Chondrocyte (in vitro differentiated cells): ENCODE data around the gene PAX5. TPM values are rescaled to one million over a fixed set of nuclear protein-coding genes. Genes with fewer than 3 reads are reported as not detected.

Experiments used
- DNase-seq: peaks from one replicate; pipeline ENCODE4 v3.0.0; 2021; ENCODE audit warnings: mixed read lengths, low spot score
- H3K27ac Mint-ChIP-seq: one replicate; pipeline ENCODE4 v1.8.0; 2021; ENCODE audit warnings: mild to moderate bottlenecking, moderate library complexity, mixed read lengths; ENCODE audit not compliant: unreplicated experiment
- H3K27me3 Mint-ChIP-seq: 2 replicates; pipeline ENCODE4 v1.8.0; 2021; ENCODE audit warnings: low read depth, mixed read lengths
- H3K36me3 Mint-ChIP-seq: 2 replicates; pipeline ENCODE4 v1.8.0; 2021; ENCODE audit warnings: low read depth, mixed read lengths
- H3K4me1 Mint-ChIP-seq: 2 replicates; pipeline ENCODE4 v1.8.0; 2021; ENCODE audit warnings: low read depth, mild to moderate bottlenecking, mixed read lengths
- H3K4me3 Mint-ChIP-seq: one replicate; pipeline ENCODE4 v1.8.0; 2021; ENCODE audit warnings: mild to moderate bottlenecking, moderate library complexity, mixed read lengths; ENCODE audit not compliant: unreplicated experiment
- H3K9me3 Mint-ChIP-seq: 2 replicates; pipeline ENCODE4 v1.8.0; 2021; ENCODE audit warnings: low read depth, mixed read lengths
- CTCF ChIP-seq: fragments of 200-600 bp; sonication (generic); IDR thresholded peaks from 2 replicates; pipeline ENCODE4 v1.5.0; 2021; ENCODE audit warnings: antibody characterized with exemption, mild to moderate bottlenecking, moderate library complexity
- total RNA-seq: library from RNA; stranded (reverse); gene quantifications from 3 replicates; pipeline ENCODE4 v1.2.1, GENCODE V29; 2021

The PAX5 gene
- total RNA-seq, 1 donor from 2014 or later = not detected

GRCh38 chr9:37002413-37003217 lies 31.5 kb downstream of the PAX5 start:
- no peak overlapping the region for H3K4me3 Mint-ChIP-seq
- H3K4me1 Mint-ChIP-seq = peaks cover under 1% of the 10 kb centered on the region
- no peaks in the 10 kb centered on the region for H3K36me3 Mint-ChIP-seq
- DNase-seq = no peak
- peaks cover 58% of the 10 kb centered on the region for H3K27me3 Mint-ChIP-seq
- no peak for TF ChIP-seq CTCF
- no peaks in the 10 kb centered on the region for H3K9me3 Mint-ChIP-seq
- no peak overlapping the region for H3K27ac Mint-ChIP-seq

GRCh38 chr9:37002036-37002412 lies 32.0 kb downstream of the PAX5 start:
- no peak overlapping the region for H3K4me3 Mint-ChIP-seq

GRCh38 chr9:37001459-37001858 lies 32.6 kb downstream of the PAX5 start:
- peaks cover 48% of the 10 kb centered on the region for H3K27me3 Mint-ChIP-seq

More at GRCh38 chr9:37002036-37002412, 32.0 kb downstream of the PAX5 start:
- Mint-ChIP-seq H3K4me1 (peaks cover 5% of the 10 kb centered on the region), H3K9me3 (no peaks in the 10 kb centered on the region), H3K27ac (no peak overlapping the region), H3K27me3 (peaks cover 53% of the 10 kb centered on the region), H3K36me3 (no peaks in the 10 kb centered on the region)
- DNase-seq = no peak
- TF ChIP-seq CTCF = no peak

GRCh38 chr9:36999728-37000333 lies 34.2 kb downstream of the PAX5 start:
- no peak for DNase-seq
- Mint-ChIP-seq H3K27ac (no peak overlapping the region), H3K4me3 (no peak overlapping the region), H3K9me3 (no peaks in the 10 kb centered on the region), H3K4me1 (peaks cover 15% of the 10 kb centered on the region), H3K36me3 (no peaks in the 10 kb centered on the region), H3K27me3 (peaks cover 32% of the 10 kb centered on the region)
- no peak for TF ChIP-seq CTCF

More at GRCh38 chr9:37001459-37001858, 32.6 kb downstream of the PAX5 start:
- no peak for DNase-seq
- Mint-ChIP-seq H3K4me1 (peaks cover 10% of the 10 kb centered on the region), H3K4me3 (no peak overlapping the region), H3K36me3 (no peaks in the 10 kb centered on the region), H3K27ac (no peak overlapping the region), H3K9me3 (no peaks in the 10 kb centered on the region)
- TF ChIP-seq CTCF = no peak

GRCh38 chr9:36997414-36997813 lies 36.7 kb downstream of the PAX5 start:
- H3K27ac Mint-ChIP-seq = no peak overlapping the region

More at GRCh38 chr9:36997414-36997813, 36.7 kb downstream of the PAX5 start:
- no peaks in the 10 kb centered on the region for H3K9me3 Mint-ChIP-seq
- H3K4me1 Mint-ChIP-seq = peaks cover 15% of the 10 kb centered on the region
- H3K27me3 Mint-ChIP-seq = peaks cover 24% of the 10 kb centered on the region
- H3K4me3 Mint-ChIP-seq = no peak overlapping the region
- no peak for DNase-seq
- H3K36me3 Mint-ChIP-seq = no peaks in the 10 kb centered on the region
- no peak for TF ChIP-seq CTCF
